ENCODE measurements around the gene GBX2. TPM values are rescaled to one million over a fixed set of nuclear protein-coding genes. Genes with fewer than 3 reads are reported as not detected.

Gene GBX2
- total RNA-seq (under 1 TPM; 0.47 to 0.56 TPM), polyA plus RNA-seq (ENCODE audit: insufficient read depth, low read depth, low replicate concordance) (0.90 TPM)
- long read RNA-seq, donor 1, result 0 reads
- long read RNA-seq, donor 2, result 0 reads

DNA sequence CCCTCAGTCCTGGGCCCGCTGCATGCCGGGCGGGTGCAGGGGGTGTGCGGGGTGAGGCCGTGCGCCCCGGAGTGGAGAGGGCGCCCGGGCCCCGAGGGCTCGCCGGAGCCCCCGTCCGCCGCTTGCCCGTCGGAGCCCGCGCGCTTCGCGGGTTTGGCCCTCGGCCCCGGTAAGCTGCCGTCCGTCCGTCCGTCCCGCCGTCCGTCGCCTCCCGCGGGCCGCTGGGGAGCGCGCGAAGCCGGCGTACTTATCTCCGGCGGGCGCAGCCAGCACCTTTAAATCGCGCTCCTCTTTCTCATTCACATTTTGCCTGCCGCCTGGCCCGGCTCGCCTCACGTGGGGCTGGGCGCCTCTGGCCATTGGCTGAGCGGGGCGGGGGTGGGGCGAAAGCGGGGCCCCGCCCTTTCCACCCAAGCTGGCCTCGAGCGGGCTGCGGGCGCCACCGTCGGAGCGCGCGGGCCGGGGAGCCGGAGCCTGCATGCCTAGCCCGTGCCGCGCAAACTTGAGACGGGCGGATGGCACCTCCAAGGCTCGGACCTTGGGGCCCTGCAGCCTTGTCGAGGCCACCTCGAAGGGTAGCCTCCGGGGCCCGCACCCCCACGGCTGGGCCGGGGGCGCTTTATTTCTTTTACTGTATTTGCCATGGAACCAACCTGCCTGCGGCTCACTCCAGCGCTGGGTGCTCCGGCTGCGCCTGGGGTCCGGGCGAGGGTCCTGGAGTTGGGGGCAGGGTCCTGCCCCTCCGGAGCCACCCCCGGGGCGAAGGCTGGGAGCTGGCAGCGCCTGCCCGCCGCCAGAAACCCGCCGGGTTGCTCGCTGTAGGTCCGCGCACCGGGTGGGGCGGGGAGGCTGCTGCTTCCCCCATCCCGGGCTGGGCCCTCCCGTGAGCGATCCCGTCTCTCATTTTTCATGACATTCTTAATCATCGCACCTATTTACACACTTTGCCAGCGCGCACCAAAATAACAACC is at the start of gene GBX2:
Gene GBX2 (minus strand): TSS at position 277 of the 971 bp plus-strand sequence. CDS start 415 bp downstream, outside the sequence.
- Histone ChIP-seq H3K36me3 (ENCODE audit: low read depth, missing control alignments) (no peaks in the 10 kb centered on the region), H3K9me3 (no peaks in the 10 kb centered on the region), H3K27me3 (no peaks in the 10 kb centered on the region), H3K4me3 (peak within 1 kb of the TSS; percentile 6 to 47), H3K4me1 (peaks cover 15% of the 10 kb centered on the region), H3K27ac (no peak within 1 kb of the TSS)
- DNase-seq, result peak; percentile 64
- intact Hi-C loops (cut with DNase I; ENCODE audit: low total_unique reads), result loop anchor here (10.0 kb wide), 1 partner anchor 394 kb away; no protein-coding TSS in a partner anchor
- 2 to 7% methylated on average over 11 to 73 of the region's 105 CpGs for WGBS, 2 donors
- TF ChIP-seq POLR2A (IDR thresholded peaks at IDR 0.05), result no peak
- TF ChIP-seq, protein P1, sequence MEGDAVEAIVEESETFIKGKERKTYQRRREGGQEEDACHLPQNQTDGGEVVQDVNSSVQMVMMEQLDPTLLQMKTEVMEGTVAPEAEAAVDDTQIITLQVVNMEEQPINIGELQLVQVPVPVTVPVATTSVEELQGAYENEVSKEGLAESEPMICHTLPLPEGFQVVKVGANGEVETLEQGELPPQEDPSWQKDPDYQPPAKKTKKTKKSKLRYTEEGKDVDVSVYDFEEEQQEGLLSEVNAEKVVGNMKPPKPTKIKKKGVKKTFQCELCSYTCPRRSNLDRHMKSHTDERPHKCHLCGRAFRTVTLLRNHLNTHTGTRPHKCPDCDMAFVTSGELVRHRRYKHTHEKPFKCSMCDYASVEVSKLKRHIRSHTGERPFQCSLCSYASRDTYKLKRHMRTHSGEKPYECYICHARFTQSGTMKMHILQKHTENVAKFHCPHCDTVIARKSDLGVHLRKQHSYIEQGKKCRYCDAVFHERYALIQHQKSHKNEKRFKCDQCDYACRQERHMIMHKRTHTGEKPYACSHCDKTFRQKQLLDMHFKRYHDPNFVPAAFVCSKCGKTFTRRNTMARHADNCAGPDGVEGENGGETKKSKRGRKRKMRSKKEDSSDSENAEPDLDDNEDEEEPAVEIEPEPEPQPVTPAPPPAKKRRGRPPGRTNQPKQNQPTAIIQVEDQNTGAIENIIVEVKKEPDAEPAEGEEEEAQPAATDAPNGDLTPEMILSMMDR (IDR thresholded peaks at IDR 0.05), result no peak

DNA sequence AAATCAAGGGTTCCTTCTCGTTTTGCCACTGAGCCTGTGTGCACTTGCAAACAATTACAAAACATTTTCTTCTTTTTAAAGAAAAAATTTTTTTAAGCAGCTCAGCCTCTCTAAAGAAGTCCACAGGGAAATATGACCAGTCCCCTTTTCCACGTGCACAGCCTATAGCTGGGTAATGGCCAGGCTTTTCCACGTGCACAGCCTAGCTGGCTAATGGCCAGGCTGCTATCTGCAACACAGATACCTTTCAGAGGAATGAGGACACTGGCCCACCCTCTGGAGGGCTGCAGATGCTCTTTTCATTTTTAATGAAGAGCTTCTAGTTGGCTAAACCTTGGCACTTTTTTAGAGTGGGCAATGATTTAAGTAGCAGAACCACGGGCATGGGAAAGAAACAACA is 49.7 kb upstream of the GBX2 start:
- 39 to 40% methylated on average over 4 of the region's 4 CpGs for WGBS, 2 donors
- Histone ChIP-seq H3K9me3 (no peaks in the 10 kb centered on the region), H3K4me3 (no peak overlapping the region), H3K36me3 (ENCODE audit: low read depth, missing control alignments) (no peaks in the 10 kb centered on the region), H3K27ac (no peak overlapping the region), H3K27me3 (no peaks in the 10 kb centered on the region), H3K4me1 (no peaks in the 10 kb centered on the region)
- no peak for DNase-seq
- intact Hi-C loops (cut with DNase I; ENCODE audit: low total_unique reads), result no loop called here
- no peak for TF ChIP-seq POLR2A (IDR thresholded peaks at IDR 0.05)
- TF ChIP-seq, protein P1 (IDR thresholded peaks at IDR 0.05), result no peak

DNA sequence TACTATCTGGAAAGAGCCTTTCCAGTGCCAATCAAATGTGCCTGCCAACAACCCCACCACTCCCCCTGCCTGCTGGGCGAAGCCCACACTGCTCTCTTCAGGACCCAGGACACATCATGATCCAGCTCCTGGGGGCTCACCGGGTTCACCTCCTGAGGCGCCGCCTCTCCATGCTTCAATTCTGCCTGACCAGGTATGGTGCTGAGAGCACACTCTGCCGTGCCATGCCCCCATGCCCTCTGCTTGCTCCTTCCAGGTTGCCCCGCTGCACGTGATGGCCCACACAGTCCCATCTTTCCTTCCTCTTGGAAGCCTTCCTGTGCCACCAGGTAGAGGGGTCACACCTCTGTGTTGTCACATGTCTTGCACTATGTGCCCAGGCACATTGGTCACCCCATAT is 48.5 kb upstream of the GBX2 start:
- H3K4me1 ChIP-seq, result no peaks in the 10 kb centered on the region
- no peak overlapping the region for H3K4me3 ChIP-seq
- DNase-seq, result no peak
- no peak overlapping the region for H3K27ac ChIP-seq
- 94 to 95% methylated on average over 7 of the region's 7 CpGs for WGBS, 2 donors
- TF ChIP-seq, protein P1 (IDR thresholded peaks at IDR 0.05), result no peak
- no peak for TF ChIP-seq POLR2A (IDR thresholded peaks at IDR 0.05)
- no peaks in the 10 kb centered on the region for H3K9me3 ChIP-seq
- H3K36me3 ChIP-seq (ENCODE audit: low read depth, missing control alignments), result no peaks in the 10 kb centered on the region
- intact Hi-C loops (cut with DNase I; ENCODE audit: low total_unique reads), result no loop called here
- no peaks in the 10 kb centered on the region for H3K27me3 ChIP-seq

- Histone ChIP-seq H3K27ac (no peak overlapping the region), H3K27me3 (no peaks in the 10 kb centered on the region), H3K9me3 (no peaks in the 10 kb centered on the region), H3K4me3 (no peak overlapping the region), H3K36me3 (ENCODE audit: low read depth, missing control alignments) (no peaks in the 10 kb centered on the region), H3K4me1 (no peaks in the 10 kb centered on the region)
- DNase-seq, result no peak
- TF ChIP-seq, protein P1 (IDR thresholded peaks at IDR 0.05), result no peak
- TF ChIP-seq POLR2A (IDR thresholded peaks at IDR 0.05), result no peak
- intact Hi-C loops (cut with DNase I; ENCODE audit: low total_unique reads), result no loop called here
- WGBS, 2 donors, result 82 to 92% methylated on average over 11 to 12 of the region's 12 CpGs
Measured at GRCh38 chr2:236215761-236216333, 47.7 kb upstream of the GBX2 start.

Data from testis (tissue), 5 donors.